GM12873 (cell line): ENCODE results near the gene COL18A1.

Experiments used
- TF ChIP-seq, protein P1 (sequence below): IDR thresholded peaks from 2 replicates; pipeline ENCODE4 v1.5.1; 2012; ENCODE audit warnings: low read depth, mild to moderate bottlenecking, moderate library complexity, low read length, control low read depth; ENCODE audit not compliant: insufficient read depth; ENCODE audit errors: missing control alignments

COL18A1 gene

DNA sequence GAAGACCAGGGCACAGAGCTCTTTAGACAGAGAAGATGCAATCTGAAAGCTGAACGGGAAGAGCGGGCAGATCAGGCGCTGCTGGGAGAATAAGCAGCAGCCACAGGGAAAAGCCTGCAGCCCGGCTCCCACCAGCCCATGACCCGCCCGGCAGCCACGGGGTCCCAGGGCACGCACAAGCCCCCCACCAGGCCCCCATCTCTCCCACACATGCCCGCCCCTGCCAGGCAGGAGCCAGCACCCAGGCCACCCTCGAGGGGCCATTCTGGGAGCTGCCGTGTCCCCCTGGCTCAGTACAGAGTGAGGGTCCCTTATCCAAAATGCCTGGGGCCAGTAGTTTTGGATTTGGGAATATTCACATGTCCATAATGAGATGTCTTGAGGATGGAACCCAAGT is 120.9 kb downstream of the COL18A1 start:
- TF ChIP-seq, protein P1, sequence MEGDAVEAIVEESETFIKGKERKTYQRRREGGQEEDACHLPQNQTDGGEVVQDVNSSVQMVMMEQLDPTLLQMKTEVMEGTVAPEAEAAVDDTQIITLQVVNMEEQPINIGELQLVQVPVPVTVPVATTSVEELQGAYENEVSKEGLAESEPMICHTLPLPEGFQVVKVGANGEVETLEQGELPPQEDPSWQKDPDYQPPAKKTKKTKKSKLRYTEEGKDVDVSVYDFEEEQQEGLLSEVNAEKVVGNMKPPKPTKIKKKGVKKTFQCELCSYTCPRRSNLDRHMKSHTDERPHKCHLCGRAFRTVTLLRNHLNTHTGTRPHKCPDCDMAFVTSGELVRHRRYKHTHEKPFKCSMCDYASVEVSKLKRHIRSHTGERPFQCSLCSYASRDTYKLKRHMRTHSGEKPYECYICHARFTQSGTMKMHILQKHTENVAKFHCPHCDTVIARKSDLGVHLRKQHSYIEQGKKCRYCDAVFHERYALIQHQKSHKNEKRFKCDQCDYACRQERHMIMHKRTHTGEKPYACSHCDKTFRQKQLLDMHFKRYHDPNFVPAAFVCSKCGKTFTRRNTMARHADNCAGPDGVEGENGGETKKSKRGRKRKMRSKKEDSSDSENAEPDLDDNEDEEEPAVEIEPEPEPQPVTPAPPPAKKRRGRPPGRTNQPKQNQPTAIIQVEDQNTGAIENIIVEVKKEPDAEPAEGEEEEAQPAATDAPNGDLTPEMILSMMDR = no peak

DNA sequence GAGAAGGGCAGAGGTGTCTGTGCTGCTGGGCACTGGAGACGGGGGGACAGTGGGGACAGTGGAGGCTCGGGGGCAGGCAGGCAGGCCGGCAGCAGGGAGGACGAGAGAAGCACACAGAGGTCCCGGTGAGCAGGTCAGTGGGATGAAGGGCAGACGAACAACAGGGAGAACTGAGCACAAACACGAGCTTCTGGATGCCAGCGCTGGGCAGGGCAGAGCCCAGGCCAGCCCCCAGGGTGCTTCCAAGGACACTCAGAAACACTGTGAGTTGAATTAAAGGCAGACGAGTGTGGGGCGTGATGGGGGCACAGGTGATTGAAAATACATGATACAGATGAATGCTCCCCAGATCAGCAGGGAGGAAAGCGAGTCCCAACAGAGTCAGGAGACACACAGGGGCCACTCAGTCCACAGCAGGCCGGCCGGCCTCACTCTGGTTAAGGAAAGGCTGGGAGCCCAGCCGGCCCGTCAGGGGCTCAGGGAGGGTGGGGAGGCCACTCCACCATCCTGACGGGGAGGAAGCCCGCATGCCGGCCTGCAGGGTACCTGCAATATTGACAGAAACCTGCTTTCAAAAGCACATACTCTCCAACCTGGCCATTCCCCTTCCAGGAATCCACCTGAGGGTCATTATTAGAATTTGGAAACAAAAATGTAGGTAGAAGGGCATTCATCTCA is 123.2 kb downstream of the COL18A1 start:
- TF ChIP-seq, protein P1 = no peak

DNA sequence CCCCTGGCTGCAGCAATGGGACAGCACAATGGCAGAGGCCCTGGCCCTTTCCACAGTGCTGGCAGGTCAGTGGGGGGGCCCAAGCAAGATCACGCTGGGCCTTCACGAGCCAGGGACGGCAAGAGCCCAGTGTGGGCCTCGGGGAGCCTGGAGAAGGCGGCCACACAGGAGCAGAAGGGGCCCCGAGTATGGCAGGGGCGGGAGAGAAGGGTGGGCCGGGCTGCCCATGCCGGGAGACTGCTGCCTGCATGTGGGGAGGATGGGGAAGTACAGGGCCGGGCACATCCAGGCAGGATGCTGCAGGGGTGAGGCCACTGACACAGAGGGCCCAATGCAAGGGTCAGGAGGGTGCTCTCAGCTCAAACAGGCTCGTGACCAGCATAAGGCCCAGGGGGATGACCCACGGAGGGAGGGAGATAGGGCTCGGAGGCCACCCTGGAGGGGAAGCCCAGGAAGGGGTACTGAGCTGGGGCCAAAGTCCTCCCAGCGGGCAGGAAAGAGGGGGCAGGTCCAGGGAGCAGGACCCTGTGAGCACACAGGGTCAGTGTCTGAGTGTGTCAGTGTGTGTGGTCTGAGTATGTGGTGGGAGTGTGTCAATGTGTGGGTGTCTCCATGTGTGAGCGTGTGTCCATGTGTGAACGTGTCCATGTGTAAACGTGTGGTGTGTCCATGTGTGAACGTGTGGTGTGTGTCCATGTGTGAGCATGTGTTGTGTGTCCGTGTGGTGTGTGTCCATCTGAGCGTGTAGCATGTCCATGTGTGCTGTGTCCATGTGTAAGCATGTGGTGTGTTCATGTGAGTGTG is 124.2 kb downstream of the COL18A1 start:
- TF ChIP-seq, protein P1 = no peak

DNA sequence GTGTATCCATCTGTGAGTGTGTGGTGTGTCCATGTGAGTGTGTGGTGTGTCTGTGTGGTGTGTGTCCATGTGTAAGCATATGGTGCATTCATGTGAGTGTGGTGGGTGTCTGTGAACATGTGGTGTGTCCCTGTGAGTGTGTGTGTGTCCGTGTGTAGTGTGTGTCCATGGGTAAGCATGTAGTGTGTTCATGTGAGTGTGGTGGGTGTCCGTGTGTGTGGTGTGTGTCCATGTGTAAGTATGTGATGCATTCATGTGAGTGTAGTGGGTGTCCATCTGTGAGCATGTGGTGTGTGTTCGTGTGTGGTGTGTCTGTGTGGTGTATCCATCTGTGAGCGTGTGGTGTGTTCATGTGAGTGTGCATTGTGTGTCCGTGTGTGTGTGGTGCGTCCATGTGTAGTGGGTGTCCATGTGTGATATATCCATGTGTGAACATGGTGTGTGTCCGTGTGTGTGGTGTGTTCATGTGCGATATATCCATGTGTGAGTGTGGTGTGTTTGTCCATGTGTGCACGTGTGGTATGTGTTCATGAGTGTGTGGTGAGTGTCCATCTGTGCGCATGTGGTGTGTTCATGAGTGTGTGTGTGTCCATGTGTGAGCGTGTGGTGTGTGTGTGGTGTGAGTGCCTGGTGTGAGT is 124.9 kb downstream of the COL18A1 start:
- TF ChIP-seq, protein P1 = no peak

DNA sequence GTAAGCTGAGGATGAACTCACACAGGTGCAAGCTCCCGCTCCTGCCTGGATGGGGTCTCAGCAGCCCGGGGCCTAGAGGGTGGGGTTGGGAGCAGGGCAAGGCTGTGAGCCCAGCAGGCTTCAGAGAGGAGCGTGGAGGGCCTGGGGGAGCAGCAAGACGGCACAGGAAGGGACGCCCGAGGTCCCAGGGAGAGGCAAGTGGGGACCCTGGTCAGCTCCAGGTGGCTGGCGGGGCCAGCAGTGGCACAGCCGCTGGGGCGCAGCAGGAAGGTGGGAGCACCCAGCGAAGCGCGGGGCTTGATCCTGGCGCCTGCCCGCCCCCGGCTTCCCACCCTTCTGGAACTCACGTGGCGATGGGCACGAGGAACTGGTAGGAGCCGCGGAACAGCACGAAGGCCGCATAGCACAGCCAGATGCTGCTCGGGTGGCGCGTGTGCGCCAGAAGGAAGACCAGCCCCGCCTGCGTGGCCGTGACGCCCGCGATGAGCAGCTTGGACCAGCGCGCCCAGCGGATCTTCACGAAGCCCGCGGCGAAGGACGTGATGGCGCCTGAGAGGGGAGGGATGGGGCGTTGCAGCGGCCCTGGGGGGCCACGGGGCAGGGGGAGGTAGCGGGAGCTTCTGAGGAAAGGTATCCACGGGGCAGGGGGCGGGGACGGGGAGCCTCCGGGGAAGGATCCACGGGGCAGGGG is 125.6 kb downstream of the COL18A1 start:
- TF ChIP-seq, protein P1 = no peak

DNA sequence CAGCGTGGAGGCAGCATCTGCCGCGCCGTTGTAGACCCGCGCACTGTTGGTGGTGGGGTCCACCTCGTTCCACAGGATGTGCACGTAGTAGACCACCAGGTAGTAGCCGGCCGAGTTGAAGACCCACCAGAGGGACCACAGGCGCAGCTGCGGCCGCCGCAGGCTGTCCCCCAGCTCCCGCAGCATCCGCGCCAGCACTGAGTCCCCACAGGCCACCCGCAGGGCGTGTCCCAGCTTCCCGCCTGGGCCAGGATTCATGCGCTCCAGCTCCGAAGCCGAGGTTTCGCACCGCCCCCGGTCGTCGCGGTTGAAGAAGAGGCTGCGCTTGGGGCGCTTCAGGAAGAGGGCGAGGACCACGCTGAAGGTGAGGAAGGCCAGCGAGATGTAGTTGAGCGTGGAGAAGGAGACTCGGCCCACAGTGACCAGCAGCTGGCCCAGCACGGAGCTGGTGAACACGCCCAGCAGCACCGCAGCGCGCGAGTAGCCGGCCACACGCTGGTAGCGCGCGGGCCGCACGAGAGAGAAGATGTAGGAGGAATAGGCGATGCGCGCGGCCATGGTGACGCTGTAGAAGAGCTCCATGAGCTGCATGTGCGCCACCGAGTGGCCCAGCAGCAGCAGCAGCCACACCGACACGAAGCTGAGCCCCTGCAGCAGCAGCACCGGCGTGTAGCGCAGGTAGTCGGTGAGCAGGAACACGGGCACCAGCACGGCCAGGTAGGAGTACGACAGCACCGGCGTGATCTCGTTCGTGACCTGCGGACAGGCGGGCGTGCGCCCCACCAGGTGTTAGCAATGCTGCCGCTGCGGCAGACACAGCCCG is 126.6 kb downstream of the COL18A1 start:
- TF ChIP-seq, protein P1 = no peak
